ENCODE results near the gene FOS. TPM values are rescaled to one million over a fixed set of nuclear protein-coding genes. Genes with fewer than 3 reads are reported as not detected.

Gene FOS
- total RNA-seq, 1 experiment from 2014 or later: 23.9 TPM

GRCh38 chr14:75247286-75247922, 31.2 kb upstream of the FOS start:
- H3K4me1 Mint-ChIP-seq: peaks cover 31% of the 10 kb centered on the region
- DNase-seq (ENCODE audit: low spot score) (no peak), ATAC-seq (no peak)
- H3K27ac Mint-ChIP-seq: no peak overlapping the region
- TF ChIP-seq HMGXB4 (CRISPR knock-in tag; IDR thresholded peaks at IDR 0.05) (no peak), ZNF532 (CRISPR knock-in tag; IDR thresholded peaks at IDR 0.05; ENCODE audit: borderline replicate concordance) (no peak), MAX (CRISPR knock-in tag; IDR thresholded peaks at IDR 0.05) (no peak), GTF2I (CRISPR knock-in tag; conservative IDR thresholded peaks at IDR 0.05) (no peak), CREM (CRISPR knock-in tag; IDR thresholded peaks at IDR 0.05) (no peak), ZNF263 (CRISPR knock-in tag; IDR thresholded peaks at IDR 0.05; ENCODE audit: low read depth) (no peak), KAT7 (CRISPR knock-in tag; IDR thresholded peaks at IDR 0.05; ENCODE audit: borderline replicate concordance) (no peak), ZBTB43 (CRISPR knock-in tag; IDR thresholded peaks at IDR 0.05) (no peak), ZNF396 (CRISPR knock-in tag; IDR thresholded peaks at IDR 0.05; ENCODE audit: borderline replicate concordance) (no peak)
- no peaks in the 10 kb centered on the region for H3K27me3 Mint-ChIP-seq (ENCODE audit: low read depth)
- POLR2A ChIA-PET: no interaction called here
- CTCF ChIA-PET: no interaction called here
- H3K4me3 Mint-ChIP-seq: no peak overlapping the region
- no peaks in the 10 kb centered on the region for H3K9me3 Mint-ChIP-seq
- H3K36me3 Mint-ChIP-seq: no peaks in the 10 kb centered on the region

- Mint-ChIP-seq H3K4me1 (peaks cover 28% of the 10 kb centered on the region), H3K4me3 (no peak overlapping the region), H3K27ac (no peak overlapping the region), H3K36me3 (no peaks in the 10 kb centered on the region), H3K27me3 (ENCODE audit: low read depth) (no peaks in the 10 kb centered on the region), H3K9me3 (no peaks in the 10 kb centered on the region)
- ChIA-PET POLR2A (no interaction called here), CTCF (no interaction called here)
- no peak for DNase-seq (ENCODE audit: low spot score)
- no peak for ATAC-seq
- TF ChIP-seq MAX (CRISPR knock-in tag; IDR thresholded peaks at IDR 0.05) (no peak), ZNF423 (CRISPR knock-in tag; IDR thresholded peaks at IDR 0.05) (no peak), CREB1 (CRISPR knock-in tag; IDR thresholded peaks at IDR 0.05) (no peak), IRF2 (CRISPR knock-in tag; IDR thresholded peaks at IDR 0.05; ENCODE audit: borderline replicate concordance, low read depth) (no peak), PRRX2 (CRISPR knock-in tag; IDR thresholded peaks at IDR 0.05) (no peak), CBFB (CRISPR knock-in tag; IDR thresholded peaks at IDR 0.05; ENCODE audit: low read depth) (no peak), TEAD1 (CRISPR knock-in tag; IDR thresholded peaks at IDR 0.05) (no peak), GABPB1 (CRISPR knock-in tag; IDR thresholded peaks at IDR 0.05) (no peak), ZBTB21 (CRISPR knock-in tag; IDR thresholded peaks at IDR 0.05; ENCODE audit: borderline replicate concordance) (no peak), E2F1 (CRISPR knock-in tag; IDR thresholded peaks at IDR 0.05) (no peak), HMGXB4 (CRISPR knock-in tag; IDR thresholded peaks at IDR 0.05) (no peak), HMGA2 (CRISPR knock-in tag; IDR thresholded peaks at IDR 0.05) (no peak), ZNF138 (CRISPR knock-in tag; conservative IDR thresholded peaks at IDR 0.05) (no peak), ZNF425 (CRISPR knock-in tag; conservative IDR thresholded peaks at IDR 0.05) (no peak), TEAD4 (CRISPR knock-in tag; IDR thresholded peaks at IDR 0.05) (no peak)
Measured at GRCh38 chr14:75247939-75248338, 30.7 kb upstream of the FOS start.

Data from WTC11 (cell line).